HL-60 (cell line): ENCODE measurements around the gene L3MBTL1.

Experiments used
- DNase-seq, 2 experiments: peaks; one replicate each; pipeline ENCODE4 v3.0.0-alpha.2; 2010 to 2020; ENCODE audit warnings: low read depth in 1 of 2, low spot score in 1 of 2
- H3K27ac ChIP-seq: fragments of 250-450 bp; sonication (Bioruptor Pico); replicated peaks from 2 replicates; pipeline ENCODE4 v1.5.1; 2020; ENCODE audit warnings: mild to moderate bottlenecking, moderate library complexity
- H3K27me3 ChIP-seq: fragments of 250-450 bp; sonication (Bioruptor Pico); 2 replicates; pipeline ENCODE4 v1.5.1; 2021; ENCODE audit warnings: mild to moderate bottlenecking, moderate library complexity; ENCODE audit not compliant: insufficient read depth, poor library complexity, severe bottlenecking
- H3K4me3 ChIP-seq: replicated peaks from 2 replicates; pipeline ENCODE4 v1.5.1; 2011; ENCODE audit warnings: mild to moderate bottlenecking, control low read depth, low read length; ENCODE audit not compliant: insufficient read depth
- GABPA ChIP-seq: IDR thresholded peaks from 2 replicates; pipeline ENCODE4 v1.6.1; 2012; ENCODE audit warnings: low read depth
- POLR2AphosphoS5 ChIP-seq: IDR thresholded peaks from 2 replicates; pipeline ENCODE4 v1.6.1; 2012; ENCODE audit warnings: low read depth
- SPI1 ChIP-seq: IDR thresholded peaks from 2 replicates; pipeline ENCODE4 v1.6.1; 2012; ENCODE audit warnings: low read depth, mild to moderate bottlenecking, borderline replicate concordance
- TF ChIP-seq, protein P1 (sequence below): IDR thresholded peaks from 2 replicates; pipeline ENCODE4 v1.6.1; 2012; ENCODE audit warnings: low read depth; ENCODE audit not compliant: insufficient replicate concordance
- TF ChIP-seq, protein P2 (sequence below): IDR thresholded peaks from one replicate; pipeline ENCODE4 v1.5.1; 2011; ENCODE audit warnings: low read length, control low read depth, inconsistent platforms; ENCODE audit not compliant: insufficient read depth

Gene L3MBTL1

DNA sequence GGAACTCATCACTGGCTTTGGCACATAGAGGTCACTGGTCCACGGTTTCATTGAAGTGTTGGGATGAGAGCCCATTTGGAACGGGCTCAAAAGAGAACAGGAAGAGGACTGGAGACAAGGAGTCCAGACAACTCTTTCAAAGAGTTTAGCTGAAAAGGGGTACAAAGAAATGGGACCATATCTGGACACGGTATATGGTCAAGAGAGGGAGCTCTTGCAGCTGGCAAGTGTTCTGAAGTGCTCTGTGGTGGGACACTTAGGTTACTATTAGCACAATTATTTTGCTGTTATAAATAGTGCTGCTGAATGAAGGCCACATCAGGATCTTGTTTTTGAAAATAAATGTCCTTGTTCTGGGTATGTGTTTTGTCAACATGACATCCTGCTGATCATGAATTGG lies 55.9 kb downstream of the L3MBTL1 start:
- H3K27ac ChIP-seq, result no peak overlapping the region
- DNase-seq, result no peak
- H3K27me3 ChIP-seq, result no peaks in the 10 kb centered on the region
- TF ChIP-seq GABPA (no peak), SPI1 (no peak), POLR2AphosphoS5 (no peak)
- TF ChIP-seq, protein P1, sequence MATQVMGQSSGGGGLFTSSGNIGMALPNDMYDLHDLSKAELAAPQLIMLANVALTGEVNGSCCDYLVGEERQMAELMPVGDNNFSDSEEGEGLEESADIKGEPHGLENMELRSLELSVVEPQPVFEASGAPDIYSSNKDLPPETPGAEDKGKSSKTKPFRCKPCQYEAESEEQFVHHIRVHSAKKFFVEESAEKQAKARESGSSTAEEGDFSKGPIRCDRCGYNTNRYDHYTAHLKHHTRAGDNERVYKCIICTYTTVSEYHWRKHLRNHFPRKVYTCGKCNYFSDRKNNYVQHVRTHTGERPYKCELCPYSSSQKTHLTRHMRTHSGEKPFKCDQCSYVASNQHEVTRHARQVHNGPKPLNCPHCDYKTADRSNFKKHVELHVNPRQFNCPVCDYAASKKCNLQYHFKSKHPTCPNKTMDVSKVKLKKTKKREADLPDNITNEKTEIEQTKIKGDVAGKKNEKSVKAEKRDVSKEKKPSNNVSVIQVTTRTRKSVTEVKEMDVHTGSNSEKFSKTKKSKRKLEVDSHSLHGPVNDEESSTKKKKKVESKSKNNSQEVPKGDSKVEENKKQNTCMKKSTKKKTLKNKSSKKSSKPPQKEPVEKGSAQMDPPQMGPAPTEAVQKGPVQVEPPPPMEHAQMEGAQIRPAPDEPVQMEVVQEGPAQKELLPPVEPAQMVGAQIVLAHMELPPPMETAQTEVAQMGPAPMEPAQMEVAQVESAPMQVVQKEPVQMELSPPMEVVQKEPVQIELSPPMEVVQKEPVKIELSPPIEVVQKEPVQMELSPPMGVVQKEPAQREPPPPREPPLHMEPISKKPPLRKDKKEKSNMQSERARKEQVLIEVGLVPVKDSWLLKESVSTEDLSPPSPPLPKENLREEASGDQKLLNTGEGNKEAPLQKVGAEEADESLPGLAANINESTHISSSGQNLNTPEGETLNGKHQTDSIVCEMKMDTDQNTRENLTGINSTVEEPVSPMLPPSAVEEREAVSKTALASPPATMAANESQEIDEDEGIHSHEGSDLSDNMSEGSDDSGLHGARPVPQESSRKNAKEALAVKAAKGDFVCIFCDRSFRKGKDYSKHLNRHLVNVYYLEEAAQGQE, result no peak
- TF ChIP-seq, protein P2, sequence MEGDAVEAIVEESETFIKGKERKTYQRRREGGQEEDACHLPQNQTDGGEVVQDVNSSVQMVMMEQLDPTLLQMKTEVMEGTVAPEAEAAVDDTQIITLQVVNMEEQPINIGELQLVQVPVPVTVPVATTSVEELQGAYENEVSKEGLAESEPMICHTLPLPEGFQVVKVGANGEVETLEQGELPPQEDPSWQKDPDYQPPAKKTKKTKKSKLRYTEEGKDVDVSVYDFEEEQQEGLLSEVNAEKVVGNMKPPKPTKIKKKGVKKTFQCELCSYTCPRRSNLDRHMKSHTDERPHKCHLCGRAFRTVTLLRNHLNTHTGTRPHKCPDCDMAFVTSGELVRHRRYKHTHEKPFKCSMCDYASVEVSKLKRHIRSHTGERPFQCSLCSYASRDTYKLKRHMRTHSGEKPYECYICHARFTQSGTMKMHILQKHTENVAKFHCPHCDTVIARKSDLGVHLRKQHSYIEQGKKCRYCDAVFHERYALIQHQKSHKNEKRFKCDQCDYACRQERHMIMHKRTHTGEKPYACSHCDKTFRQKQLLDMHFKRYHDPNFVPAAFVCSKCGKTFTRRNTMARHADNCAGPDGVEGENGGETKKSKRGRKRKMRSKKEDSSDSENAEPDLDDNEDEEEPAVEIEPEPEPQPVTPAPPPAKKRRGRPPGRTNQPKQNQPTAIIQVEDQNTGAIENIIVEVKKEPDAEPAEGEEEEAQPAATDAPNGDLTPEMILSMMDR, result no peak
- no peak overlapping the region for H3K4me3 ChIP-seq

DNA sequence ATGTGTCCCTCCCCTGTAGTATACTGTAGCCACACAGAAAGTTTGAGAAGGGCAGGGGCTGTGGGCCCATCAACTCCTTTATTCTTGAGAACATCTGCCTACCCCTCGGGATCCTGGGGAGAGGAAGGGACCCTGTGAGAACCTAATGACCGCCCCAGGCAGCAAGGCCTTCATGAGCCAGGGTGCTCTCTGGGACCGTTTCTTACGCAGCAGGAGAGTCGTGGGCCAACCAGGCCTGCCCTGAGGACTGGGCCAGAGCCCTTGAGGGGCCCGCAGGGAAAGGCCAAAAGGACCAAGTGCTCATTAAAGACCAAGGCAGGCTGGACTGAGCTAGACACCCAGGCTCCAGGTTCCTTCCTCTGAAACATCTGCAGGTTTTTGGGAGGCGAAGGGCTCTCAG lies 56.5 kb downstream of the L3MBTL1 start:
- TF ChIP-seq POLR2AphosphoS5, result no peak
- no peak for TF ChIP-seq GABPA
- TF ChIP-seq, protein P2, result no peak
- TF ChIP-seq, protein P1, result no peak
- no peak for TF ChIP-seq SPI1
- H3K27me3 ChIP-seq, result no peaks in the 10 kb centered on the region
- H3K27ac ChIP-seq, result no peak overlapping the region
- H3K4me3 ChIP-seq, result no peak overlapping the region
- no peak for DNase-seq

DNA sequence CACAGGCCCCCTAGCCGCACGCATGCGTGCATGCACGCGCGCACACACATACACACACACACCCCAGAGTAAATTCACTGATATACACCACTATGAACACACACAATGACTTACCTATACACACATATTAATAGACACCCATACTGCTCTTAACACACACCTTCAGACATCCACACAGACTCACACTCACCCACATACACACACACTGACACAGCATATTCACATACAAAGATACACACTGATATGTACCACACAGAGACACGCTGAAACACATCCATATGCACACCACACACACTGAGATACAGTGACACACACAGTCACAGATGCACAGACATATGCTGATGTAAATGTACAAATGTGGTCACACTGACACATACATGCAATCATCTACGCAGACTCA lies 57.0 kb downstream of the L3MBTL1 start:
- Histone ChIP-seq H3K27me3 (no peaks in the 10 kb centered on the region), H3K27ac (no peak overlapping the region), H3K4me3 (no peak overlapping the region)
- no peak for DNase-seq
- no peak for TF ChIP-seq GABPA
- no peak for TF ChIP-seq SPI1
- no peak for TF ChIP-seq POLR2AphosphoS5
- TF ChIP-seq, protein P2, result no peak
- TF ChIP-seq, protein P1, result no peak
